ENCODE measurements around the gene KIAA1958. TPM values are rescaled to one million over a fixed set of nuclear protein-coding genes. Genes with fewer than 3 reads are reported as not detected.

Gene KIAA1958
- total RNA-seq, 1 donor: 2.5 TPM

DNA sequence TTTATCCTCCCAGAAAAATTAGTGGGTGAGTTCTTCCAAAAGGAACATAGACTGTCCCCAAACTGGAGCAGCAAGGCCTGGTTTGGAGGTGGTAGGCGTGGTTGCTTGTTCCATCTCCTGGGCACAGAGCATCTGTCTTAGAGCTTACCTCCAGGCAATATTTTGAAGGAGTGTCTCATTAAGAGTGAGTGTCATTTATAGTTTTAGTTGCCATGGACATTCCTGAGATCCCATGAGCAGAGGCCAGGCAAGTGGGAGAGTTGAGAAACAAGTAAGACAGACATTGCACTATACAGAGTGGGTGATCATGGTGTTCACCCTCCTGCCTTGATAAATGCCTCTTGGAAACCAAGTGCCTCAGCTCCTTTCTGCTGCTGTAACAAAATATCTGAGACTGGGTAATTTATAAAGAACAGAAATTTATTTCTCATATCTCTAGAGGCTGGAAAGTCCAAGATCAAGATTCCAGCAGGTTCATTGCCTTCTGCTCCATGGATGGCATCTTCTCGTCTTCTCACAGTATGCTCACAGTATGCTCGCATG, 68.5 kb downstream of the KIAA1958 start:
- Histone ChIP-seq H3K27ac (ENCODE audit: low read depth, low read length) (no peak overlapping the region), H3K4me2 (ENCODE audit: insufficient read depth, low read length) (no peak overlapping the region), H2AFZ (ENCODE audit: low read length) (no peak overlapping the region), H4K20me1 (ENCODE audit: insufficient read depth, low read length) (no peaks in the 10 kb centered on the region), H3K4me3 (ENCODE audit: insufficient read depth, low read length) (no peak overlapping the region), H3K9me3 (ENCODE audit: low read depth, low read length) (no peaks in the 10 kb centered on the region), H3K36me3 (ENCODE audit: insufficient read depth, low read length) (no peaks in the 10 kb centered on the region), H3K27me3 (ENCODE audit: insufficient read depth, low read length) (no peaks in the 10 kb centered on the region), H3K4me1 (ENCODE audit: insufficient read depth, low read length) (peaks cover 49% of the 10 kb centered on the region), H3K79me2 (ENCODE audit: insufficient read depth, low read length) (no peaks in the 10 kb centered on the region)
- DNase-seq (ENCODE audit: insufficient read length, low spot score, missing footprints): no peak
- TF ChIP-seq, protein P1, sequence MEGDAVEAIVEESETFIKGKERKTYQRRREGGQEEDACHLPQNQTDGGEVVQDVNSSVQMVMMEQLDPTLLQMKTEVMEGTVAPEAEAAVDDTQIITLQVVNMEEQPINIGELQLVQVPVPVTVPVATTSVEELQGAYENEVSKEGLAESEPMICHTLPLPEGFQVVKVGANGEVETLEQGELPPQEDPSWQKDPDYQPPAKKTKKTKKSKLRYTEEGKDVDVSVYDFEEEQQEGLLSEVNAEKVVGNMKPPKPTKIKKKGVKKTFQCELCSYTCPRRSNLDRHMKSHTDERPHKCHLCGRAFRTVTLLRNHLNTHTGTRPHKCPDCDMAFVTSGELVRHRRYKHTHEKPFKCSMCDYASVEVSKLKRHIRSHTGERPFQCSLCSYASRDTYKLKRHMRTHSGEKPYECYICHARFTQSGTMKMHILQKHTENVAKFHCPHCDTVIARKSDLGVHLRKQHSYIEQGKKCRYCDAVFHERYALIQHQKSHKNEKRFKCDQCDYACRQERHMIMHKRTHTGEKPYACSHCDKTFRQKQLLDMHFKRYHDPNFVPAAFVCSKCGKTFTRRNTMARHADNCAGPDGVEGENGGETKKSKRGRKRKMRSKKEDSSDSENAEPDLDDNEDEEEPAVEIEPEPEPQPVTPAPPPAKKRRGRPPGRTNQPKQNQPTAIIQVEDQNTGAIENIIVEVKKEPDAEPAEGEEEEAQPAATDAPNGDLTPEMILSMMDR (IDR thresholded peaks at IDR 0.05; ENCODE audit: extremely low read depth, low read depth, low read length): no peak

DNA sequence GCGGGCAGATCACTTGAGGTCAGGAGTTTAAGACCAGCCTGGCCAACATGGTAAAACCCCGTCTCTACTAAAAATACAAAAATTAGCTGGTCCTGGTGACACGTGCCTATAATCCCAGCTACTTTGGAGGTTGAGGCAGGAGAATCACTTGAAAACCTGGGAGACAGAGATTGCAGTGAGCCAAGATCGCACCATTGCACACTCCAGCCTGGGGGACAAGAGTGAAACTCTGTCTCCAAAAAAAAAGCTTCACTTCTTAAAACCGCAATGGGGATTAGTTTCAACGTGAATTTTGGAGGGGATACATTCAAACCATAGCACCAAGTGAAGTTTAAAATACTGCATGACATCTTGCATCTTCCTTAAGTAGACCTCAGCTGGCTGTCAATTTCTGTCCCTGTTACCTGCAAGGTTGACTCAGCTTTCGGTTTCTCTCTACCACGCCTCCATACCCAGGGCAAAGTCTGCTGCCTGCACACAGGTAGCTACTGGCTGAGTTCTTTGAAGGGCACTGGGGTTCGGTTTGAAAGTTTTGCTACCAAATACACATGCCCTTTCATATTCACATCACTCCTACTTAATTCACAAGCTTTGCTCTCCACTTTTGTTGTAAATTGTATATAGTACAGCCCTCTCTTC, 69.3 kb downstream of the KIAA1958 start:
- H3K4me2 ChIP-seq (ENCODE audit: insufficient read depth, low read length): no peak overlapping the region
- no peaks in the 10 kb centered on the region for H3K79me2 ChIP-seq (ENCODE audit: insufficient read depth, low read length)
- TF ChIP-seq, protein P1 (IDR thresholded peaks at IDR 0.05; ENCODE audit: extremely low read depth, low read depth, low read length): no peak
- H3K27ac ChIP-seq (ENCODE audit: low read depth, low read length): no peak overlapping the region
- no peak for DNase-seq (ENCODE audit: insufficient read length, low spot score, missing footprints)
- H3K27me3 ChIP-seq (ENCODE audit: insufficient read depth, low read length): no peaks in the 10 kb centered on the region
- H3K4me3 ChIP-seq (ENCODE audit: insufficient read depth, low read length): no peak overlapping the region
- no peaks in the 10 kb centered on the region for H4K20me1 ChIP-seq (ENCODE audit: insufficient read depth, low read length)
- H3K4me1 ChIP-seq (ENCODE audit: insufficient read depth, low read length): peaks cover 49% of the 10 kb centered on the region
- no peak overlapping the region for H2AFZ ChIP-seq (ENCODE audit: low read length)
- no peaks in the 10 kb centered on the region for H3K36me3 ChIP-seq (ENCODE audit: insufficient read depth, low read length)
- H3K9me3 ChIP-seq (ENCODE audit: low read depth, low read length): no peaks in the 10 kb centered on the region

DNA sequence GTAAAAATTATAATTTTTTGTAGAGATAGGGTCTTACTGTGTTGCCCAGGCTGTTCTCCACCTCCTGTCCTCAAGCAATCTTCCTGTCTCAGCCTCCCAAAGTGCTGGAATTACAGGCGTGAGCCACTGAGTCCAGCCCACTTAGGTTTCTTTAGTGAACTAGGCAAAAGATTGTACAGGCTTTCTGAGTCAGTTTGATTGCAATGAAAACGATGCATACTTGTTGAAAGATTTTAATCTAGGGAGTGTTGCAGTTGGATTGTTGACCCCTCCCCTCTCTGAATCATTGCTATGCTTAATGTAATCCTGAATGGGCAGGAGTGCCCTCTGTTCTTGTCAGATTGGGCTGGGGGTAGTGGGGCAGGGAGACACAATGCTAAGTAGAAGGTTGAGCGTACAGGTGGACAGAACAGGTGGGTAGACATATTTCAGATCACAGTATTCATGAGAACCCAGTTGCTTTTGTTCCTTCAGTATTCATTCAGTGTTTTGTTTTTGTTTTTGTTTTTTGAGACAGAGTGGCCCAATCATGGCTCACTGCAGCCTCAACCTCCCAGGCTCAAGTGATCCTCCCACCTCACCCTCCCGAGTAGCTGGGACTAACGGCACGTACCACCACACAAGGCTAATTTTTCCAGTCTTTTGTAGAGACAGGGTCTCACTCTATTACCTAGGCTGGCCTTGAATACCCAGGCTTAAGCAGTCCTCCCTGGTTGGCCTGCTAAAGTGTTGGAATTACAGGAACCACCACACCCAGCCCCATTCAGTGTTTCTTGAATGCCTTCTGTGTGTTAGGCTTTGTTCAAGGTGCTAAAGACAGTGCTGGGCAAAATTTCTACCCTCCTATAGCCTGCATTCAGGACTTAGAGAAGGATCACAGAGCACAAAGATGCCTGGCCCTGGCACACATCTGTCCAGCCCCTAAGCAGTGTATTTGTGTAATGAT, 70.1 kb downstream of the KIAA1958 start:
- peak overlapping the region; percentile 15 for H3K27ac ChIP-seq (ENCODE audit: low read depth, low read length)
- H3K79me2 ChIP-seq (ENCODE audit: insufficient read depth, low read length): no peaks in the 10 kb centered on the region
- no peaks in the 10 kb centered on the region for H3K9me3 ChIP-seq (ENCODE audit: low read depth, low read length)
- H4K20me1 ChIP-seq (ENCODE audit: insufficient read depth, low read length): no peaks in the 10 kb centered on the region
- no peaks in the 10 kb centered on the region for H3K36me3 ChIP-seq (ENCODE audit: insufficient read depth, low read length)
- H3K4me3 ChIP-seq (ENCODE audit: insufficient read depth, low read length): no peak overlapping the region
- no peaks in the 10 kb centered on the region for H3K27me3 ChIP-seq (ENCODE audit: insufficient read depth, low read length)
- TF ChIP-seq, protein P1 (IDR thresholded peaks at IDR 0.05; ENCODE audit: extremely low read depth, low read depth, low read length): no peak
- no peak overlapping the region for H2AFZ ChIP-seq (ENCODE audit: low read length)
- DNase-seq (ENCODE audit: insufficient read length, low spot score, missing footprints): peak; percentile 79
- peaks cover 49% of the 10 kb centered on the region for H3K4me1 ChIP-seq (ENCODE audit: insufficient read depth, low read length)
- no peak overlapping the region for H3K4me2 ChIP-seq (ENCODE audit: insufficient read depth, low read length)

DNA sequence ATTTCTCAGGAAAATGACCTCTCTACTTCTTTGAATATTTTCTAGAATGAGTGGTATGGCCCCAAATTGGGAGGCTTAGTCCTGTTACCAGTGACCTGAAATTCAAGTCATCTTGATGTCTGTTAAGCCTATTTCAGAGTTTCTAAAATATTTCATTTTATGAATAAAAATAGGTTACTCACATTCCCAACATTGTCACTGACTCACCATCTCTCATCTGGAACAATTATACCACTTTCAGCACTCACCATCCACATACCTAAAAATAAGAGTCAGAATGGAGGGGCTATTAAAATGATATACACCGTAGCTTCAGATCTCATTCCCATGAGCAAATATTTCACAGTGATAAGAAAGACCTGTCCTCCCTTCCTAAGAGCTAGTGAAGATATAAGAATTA, 71.8 kb downstream of the KIAA1958 start:
- no peaks in the 10 kb centered on the region for H3K79me2 ChIP-seq (ENCODE audit: insufficient read depth, low read length)
- peak overlapping the region; percentile 42 for H3K27ac ChIP-seq (ENCODE audit: low read depth, low read length)
- TF ChIP-seq, protein P1 (IDR thresholded peaks at IDR 0.05; ENCODE audit: extremely low read depth, low read depth, low read length): no peak
- no peaks in the 10 kb centered on the region for H3K27me3 ChIP-seq (ENCODE audit: insufficient read depth, low read length)
- H2AFZ ChIP-seq (ENCODE audit: low read length): no peak overlapping the region
- no peaks in the 10 kb centered on the region for H3K36me3 ChIP-seq (ENCODE audit: insufficient read depth, low read length)
- H3K9me3 ChIP-seq (ENCODE audit: low read depth, low read length): no peaks in the 10 kb centered on the region
- H4K20me1 ChIP-seq (ENCODE audit: insufficient read depth, low read length): no peaks in the 10 kb centered on the region
- H3K4me3 ChIP-seq (ENCODE audit: insufficient read depth, low read length): no peak overlapping the region
- DNase-seq (ENCODE audit: insufficient read length, low spot score, missing footprints): peak; percentile 81
- H3K4me2 ChIP-seq (ENCODE audit: insufficient read depth, low read length): peak overlapping the region; percentile 32
- H3K4me1 ChIP-seq (ENCODE audit: insufficient read depth, low read length): peaks cover 49% of the 10 kb centered on the region

Measured in osteoblast (primary cell).